GM12864 (cell line): ENCODE measurements around the gene PDGFD.

Experiments
- DNase-seq: peaks from one replicate; pipeline ENCODE4 v3.0.0-alpha.2; 2011; ENCODE audit warnings: low read depth
- H3K4me3 ChIP-seq: 2 replicates; pipeline ENCODE4 v1.5.1; 2011; ENCODE audit warnings: mild to moderate bottlenecking, low read depth, low read length, control low read depth
- TF ChIP-seq, protein P1 (sequence below): IDR thresholded peaks from 2 replicates; pipeline ENCODE4 v1.5.1; 2011; ENCODE audit warnings: low read depth, mild to moderate bottlenecking, moderate library complexity, low read length, control low read depth, inconsistent platforms; ENCODE audit errors: missing control alignments

PDGFD gene

DNA sequence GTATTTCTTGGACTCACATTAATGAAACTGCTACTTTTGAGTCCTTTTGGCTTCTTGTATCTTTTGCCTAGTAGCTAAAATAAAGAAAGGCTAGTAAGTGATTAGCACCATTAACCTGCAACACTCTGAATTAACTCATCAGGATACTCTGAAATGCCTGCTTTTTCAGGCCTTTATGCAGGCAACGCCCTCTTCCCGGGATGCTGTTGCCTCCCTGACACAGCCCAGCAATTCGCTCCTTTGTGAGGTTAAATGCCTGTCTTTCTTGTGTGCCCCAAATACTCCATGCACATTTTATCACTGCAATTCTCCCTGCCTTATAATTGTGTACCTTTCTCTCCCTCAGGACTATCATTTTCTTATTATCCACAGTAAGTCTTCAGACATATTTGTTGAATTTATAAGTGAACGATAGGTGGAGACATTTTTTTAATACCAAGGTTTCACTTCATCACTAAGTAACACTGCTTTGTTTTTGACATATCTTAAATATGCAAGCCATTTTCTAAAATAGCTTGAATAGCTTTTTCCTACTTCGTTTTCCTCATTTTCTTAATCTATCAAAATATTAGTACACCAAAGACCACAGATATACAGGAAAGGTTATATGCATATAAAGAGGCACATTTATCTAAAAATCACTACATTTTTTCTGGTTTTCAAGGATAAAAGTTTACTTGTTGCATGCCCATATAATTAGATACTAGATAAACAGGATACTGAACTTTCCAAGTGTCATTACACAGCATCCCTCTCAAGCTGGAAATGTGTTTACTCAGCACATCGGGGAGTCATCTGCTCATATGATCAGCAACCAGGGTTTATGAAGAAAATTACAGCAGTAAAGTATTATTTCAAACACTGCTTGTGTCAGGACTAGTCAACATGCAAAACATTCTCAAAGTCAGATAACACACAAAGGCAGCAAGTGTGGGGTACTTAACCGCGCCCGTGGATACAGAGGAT is 176.0 kb downstream of the PDGFD start:
- no peak for DNase-seq
- no peak overlapping the region for H3K4me3 ChIP-seq
- TF ChIP-seq, protein P1, sequence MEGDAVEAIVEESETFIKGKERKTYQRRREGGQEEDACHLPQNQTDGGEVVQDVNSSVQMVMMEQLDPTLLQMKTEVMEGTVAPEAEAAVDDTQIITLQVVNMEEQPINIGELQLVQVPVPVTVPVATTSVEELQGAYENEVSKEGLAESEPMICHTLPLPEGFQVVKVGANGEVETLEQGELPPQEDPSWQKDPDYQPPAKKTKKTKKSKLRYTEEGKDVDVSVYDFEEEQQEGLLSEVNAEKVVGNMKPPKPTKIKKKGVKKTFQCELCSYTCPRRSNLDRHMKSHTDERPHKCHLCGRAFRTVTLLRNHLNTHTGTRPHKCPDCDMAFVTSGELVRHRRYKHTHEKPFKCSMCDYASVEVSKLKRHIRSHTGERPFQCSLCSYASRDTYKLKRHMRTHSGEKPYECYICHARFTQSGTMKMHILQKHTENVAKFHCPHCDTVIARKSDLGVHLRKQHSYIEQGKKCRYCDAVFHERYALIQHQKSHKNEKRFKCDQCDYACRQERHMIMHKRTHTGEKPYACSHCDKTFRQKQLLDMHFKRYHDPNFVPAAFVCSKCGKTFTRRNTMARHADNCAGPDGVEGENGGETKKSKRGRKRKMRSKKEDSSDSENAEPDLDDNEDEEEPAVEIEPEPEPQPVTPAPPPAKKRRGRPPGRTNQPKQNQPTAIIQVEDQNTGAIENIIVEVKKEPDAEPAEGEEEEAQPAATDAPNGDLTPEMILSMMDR = no peak

DNA sequence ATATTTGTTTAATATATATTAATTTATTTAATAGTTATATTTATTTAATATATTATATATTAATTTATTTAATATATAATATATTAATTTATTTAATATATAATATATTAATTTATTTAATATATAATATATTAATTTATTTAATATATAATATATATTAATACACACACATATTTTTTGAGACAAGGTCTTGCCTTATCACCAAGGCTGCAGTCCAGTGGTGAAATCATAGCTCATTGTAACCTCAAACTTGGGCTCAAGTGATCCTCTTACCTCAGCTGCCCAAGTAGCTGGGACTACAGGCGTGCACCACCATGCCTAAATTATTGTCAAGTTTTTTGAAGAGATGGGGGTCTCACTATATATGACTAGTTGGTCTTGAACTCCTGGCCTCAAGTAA is 178.9 kb downstream of the PDGFD start:
- TF ChIP-seq, protein P1 = no peak
- DNase-seq = no peak

DNA sequence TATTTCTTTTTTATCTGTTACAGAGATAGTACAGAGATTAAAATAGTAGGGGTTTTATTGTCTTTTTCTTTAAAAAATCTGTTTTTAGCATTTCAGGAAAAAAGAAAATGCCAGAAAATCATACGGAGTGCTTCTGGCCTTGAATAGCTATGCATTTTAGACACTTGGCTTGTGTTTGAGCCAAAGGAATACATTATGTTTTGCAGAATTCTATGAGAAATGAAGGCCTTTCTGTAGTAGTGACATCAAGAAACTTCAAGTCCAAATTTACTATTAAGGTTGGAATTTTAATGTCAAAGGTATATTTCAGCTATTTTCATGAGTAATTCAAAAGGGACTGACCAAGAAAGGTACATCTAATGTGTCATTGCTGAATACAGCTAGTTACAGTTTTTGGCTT is 183.8 kb downstream of the PDGFD start:
- TF ChIP-seq, protein P1 = no peak
- H3K4me3 ChIP-seq = no peak overlapping the region
- no peak for DNase-seq

More for the DNA sequence above, 178.9 kb downstream of the PDGFD start:
- no peak overlapping the region for H3K4me3 ChIP-seq

DNA sequence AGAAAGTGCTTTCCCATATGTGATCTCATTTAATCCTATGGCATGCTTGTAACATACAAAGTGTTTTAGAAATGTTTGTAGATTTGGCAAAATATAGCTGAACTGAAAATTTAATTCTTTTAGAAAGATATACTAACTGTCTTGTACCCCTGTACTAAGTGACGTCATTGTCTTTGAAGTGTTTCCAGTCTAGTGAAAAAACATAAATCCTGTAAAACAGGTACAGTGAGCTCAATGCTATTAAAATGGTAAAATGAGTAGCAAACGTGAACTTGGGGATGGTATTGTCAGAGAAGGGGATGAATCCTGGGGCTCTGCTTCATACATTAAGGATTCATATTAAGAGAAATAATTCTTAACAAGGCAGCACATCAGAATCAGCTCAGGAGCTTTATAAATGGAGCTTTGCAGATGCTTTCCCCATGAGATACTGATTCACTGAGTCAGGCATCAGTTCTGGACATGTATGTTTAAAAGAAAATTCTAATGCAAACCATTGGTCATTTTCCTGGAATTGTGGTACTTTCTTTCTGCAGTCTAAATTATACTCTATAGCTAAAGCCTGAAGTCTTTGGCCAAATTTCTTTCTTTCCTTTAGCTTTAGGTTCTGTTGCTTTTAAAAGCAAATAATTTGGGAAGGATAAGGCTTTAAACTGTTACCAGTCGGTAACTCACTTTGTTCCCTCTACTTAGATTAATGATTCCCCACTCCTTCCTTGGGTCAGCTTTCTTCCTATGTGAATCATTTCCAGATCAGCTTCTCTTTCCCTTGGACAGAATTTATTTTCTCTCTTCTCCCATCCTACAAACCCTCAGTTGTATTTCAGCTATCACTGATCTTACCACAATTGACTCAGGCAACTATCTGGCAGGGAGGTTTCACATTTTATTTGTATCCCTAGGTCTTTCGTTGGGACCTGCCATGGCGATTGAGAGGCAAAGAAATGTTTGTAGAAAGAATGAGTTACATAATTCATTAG is 185.0 kb downstream of the PDGFD start:
- TF ChIP-seq, protein P1 = no peak
- H3K4me3 ChIP-seq = no peak overlapping the region
- DNase-seq = no peak

DNA sequence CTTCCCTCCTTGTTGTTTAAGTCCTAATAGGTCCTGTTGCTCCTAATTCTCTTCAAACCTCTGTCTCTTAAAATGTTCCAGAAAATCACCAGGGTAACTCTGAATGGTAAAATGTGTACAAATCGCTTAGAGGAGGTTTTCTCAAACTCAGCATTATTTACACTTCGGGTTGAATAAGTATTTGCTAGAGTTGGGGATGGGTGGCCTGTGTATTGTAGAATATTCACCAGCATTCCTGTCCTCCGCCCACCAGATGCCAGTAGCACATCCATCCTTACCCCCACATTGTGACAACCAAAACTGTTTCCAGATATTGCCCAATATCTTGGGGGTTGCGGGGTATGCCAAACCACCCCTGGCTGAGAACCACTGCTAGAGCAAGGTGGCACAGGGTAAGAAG is 191.9 kb downstream of the PDGFD start:
- TF ChIP-seq, protein P1 = no peak
- no peak for DNase-seq
- H3K4me3 ChIP-seq = no peak overlapping the region

DNA sequence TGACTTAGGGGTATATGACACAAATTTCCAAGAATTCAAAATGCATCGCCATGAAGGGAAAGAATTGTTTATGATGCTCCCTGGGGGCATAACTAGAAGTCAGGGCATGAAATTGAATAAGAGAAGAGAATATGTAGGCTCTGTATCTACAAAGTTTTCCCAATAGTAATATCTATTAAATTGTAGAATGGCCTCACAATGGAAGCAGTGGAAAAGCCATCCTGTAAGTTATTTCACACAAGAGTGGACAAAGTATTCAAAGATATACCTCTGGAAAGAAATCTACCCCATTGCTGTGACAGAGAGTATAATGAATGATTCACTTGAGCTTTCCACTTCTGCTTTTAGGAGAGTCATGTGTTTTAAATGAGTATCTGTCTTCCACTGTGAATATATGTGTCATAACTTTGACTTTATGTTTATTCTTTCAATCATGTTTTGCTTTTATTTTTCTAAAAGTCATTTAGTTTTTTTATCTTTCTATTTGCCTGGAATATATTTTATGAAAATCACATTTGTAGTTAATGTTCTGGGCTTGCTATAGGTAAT is 193.2 kb downstream of the PDGFD start:
- TF ChIP-seq, protein P1 = no peak
- DNase-seq = no peak
- H3K4me3 ChIP-seq = no peak overlapping the region
